Mesothelial cell of epicardium (in vitro differentiated cells): ENCODE measurements around the gene RASA4. TPM values are rescaled to one million over a fixed set of nuclear protein-coding genes. Genes with fewer than 3 reads are reported as not detected.
"Not testable (repeated sequence)": the region's sequence is repeated elsewhere in the genome, so short reads cannot be mapped to it uniquely, and the experiment has no call there.

ENCODE experiments used
- DNase-seq, 2 experiments: peaks; one replicate each; pipeline ENCODE4 v3.0.0; 2021; ENCODE audit warnings: low spot score in 2 of 2; ENCODE audit not compliant: unreplicated experiment in 2 of 2
- H3K27ac Mint-ChIP-seq: 2 replicates; pipeline ENCODE4 v1.8.0; 2021; ENCODE audit warnings: mixed read lengths
- H3K27me3 Mint-ChIP-seq: 2 replicates; pipeline ENCODE4 v1.8.0; 2021; ENCODE audit warnings: low read depth, mixed read lengths
- H3K36me3 Mint-ChIP-seq: 2 replicates; pipeline ENCODE4 v1.8.0; 2021; ENCODE audit warnings: mixed read lengths
- H3K4me1 Mint-ChIP-seq: 2 replicates; pipeline ENCODE4 v1.8.0; 2021; ENCODE audit warnings: mixed read lengths
- H3K4me3 Mint-ChIP-seq: 2 replicates; pipeline ENCODE4 v1.8.0; 2021; ENCODE audit warnings: mild to moderate bottlenecking, moderate library complexity, mixed read lengths
- H3K9me3 Mint-ChIP-seq: 2 replicates; pipeline ENCODE4 v1.8.0; 2021; ENCODE audit warnings: mixed read lengths
- total RNA-seq: library from RNA; stranded (reverse); gene quantifications from 3 replicates; pipeline ENCODE4 v1.2.1, GENCODE V29; 2021

RASA4 gene
- total RNA-seq, 1 donor from 2014 or later = 32.6 TPM

GRCh38 chr7:102545288-102545687, 71.3 kb downstream of the RASA4 start:
- not testable (repeated sequence) for H3K36me3 Mint-ChIP-seq, H3K27me3 Mint-ChIP-seq, H3K9me3 Mint-ChIP-seq, H3K27ac Mint-ChIP-seq, H3K4me1 Mint-ChIP-seq, DNase-seq, H3K4me3 Mint-ChIP-seq

DNA sequence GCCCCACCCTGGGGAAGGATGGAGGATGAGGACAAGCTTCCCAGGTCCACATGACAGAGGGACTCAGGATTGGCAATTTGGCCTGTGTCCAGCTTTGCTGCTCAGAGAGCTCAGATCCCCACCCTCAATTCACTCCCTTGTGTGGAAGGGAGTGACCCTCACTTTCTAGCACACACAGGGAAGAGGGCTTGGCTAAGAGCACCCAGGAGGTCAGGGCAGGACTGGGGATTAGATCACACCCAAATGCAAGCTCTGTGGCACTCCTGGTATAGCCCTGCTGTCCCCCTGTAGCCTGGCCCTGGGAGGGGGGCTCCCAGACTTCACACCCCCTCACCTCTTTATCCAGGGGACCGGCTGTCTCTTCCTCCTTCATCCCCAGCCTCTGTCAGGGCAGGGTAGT, 72.2 kb downstream of the RASA4 start:
- not testable (repeated sequence) for H3K4me1 Mint-ChIP-seq, H3K27me3 Mint-ChIP-seq, H3K36me3 Mint-ChIP-seq, H3K27ac Mint-ChIP-seq, DNase-seq, H3K4me3 Mint-ChIP-seq, H3K9me3 Mint-ChIP-seq

- not testable (repeated sequence) for H3K4me1 Mint-ChIP-seq, H3K27me3 Mint-ChIP-seq, H3K27ac Mint-ChIP-seq, H3K4me3 Mint-ChIP-seq, H3K36me3 Mint-ChIP-seq, H3K9me3 Mint-ChIP-seq, DNase-seq
Measured at GRCh38 chr7:102543596-102543995, 73.0 kb downstream of the RASA4 start, which contains the start of gene UPK3BL2. Gene UPK3BL2 (minus strand): TSS chr7:102543696. CDS start chr7:102543636, 60 bp downstream.

DNA sequence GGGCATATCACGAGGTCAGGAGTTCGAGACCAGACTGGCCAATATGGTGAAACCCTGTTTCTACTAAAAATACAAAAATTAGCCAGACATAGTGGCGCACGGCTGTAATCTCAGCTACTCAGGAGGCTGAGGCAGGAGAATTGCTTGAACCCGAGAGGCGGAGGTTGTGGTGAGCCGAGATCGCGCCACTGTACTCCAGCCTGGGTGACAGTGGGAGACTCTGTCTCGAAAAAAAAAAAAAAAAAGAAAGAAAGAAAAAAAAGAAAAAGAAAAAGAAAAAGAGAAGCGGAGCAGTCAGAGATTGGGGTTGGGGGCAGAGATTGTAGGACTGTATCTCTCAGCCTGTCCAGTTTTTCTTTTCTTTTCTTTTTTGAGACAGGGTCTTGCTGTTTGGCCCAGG, 73.8 kb downstream of the RASA4 start:
- DNase-seq, H3K27me3 Mint-ChIP-seq, H3K9me3 Mint-ChIP-seq, H3K36me3 Mint-ChIP-seq, H3K4me3 Mint-ChIP-seq, H3K27ac Mint-ChIP-seq, H3K4me1 Mint-ChIP-seq: not testable (repeated sequence)

GRCh38 chr7:102542083-102542482, 74.5 kb downstream of the RASA4 start:
- H3K9me3 Mint-ChIP-seq, H3K4me3 Mint-ChIP-seq, DNase-seq, H3K4me1 Mint-ChIP-seq, H3K27ac Mint-ChIP-seq, H3K27me3 Mint-ChIP-seq, H3K36me3 Mint-ChIP-seq: not testable (repeated sequence)

- DNase-seq, H3K27me3 Mint-ChIP-seq, H3K4me3 Mint-ChIP-seq, H3K27ac Mint-ChIP-seq, H3K9me3 Mint-ChIP-seq, H3K4me1 Mint-ChIP-seq, H3K36me3 Mint-ChIP-seq: not testable (repeated sequence)
Measured at GRCh38 chr7:102540604-102541003, 76.0 kb downstream of the RASA4 start.

GRCh38 chr7:102535062-102535615, 81.4 kb downstream of the RASA4 start:
- not testable (repeated sequence) for DNase-seq

DNA sequence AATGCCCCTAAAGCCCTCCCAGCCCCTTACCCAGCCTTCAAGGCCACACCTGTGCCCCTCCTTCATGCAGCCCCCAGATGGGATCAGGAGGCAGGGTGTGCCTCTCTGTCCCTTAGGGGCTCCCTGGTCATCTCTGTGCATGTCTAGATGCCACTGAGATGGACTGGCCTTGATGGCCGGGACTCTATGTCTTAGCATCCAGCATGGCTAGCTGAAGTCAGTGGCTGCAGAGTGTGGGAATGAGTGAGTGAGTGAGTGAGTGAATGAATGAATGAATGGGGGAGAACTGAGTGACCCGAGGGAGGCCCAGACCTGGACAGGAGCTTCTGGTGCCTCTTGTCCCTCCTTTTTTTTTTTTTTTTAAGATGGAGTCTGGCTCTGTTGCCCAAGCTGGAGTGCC, 84.4 kb downstream of the RASA4 start:
- DNase-seq, H3K4me1 Mint-ChIP-seq, H3K27me3 Mint-ChIP-seq, H3K36me3 Mint-ChIP-seq, H3K4me3 Mint-ChIP-seq, H3K9me3 Mint-ChIP-seq, H3K27ac Mint-ChIP-seq: not testable (repeated sequence)

More at GRCh38 chr7:102535062-102535615, 81.4 kb downstream of the RASA4 start:
- not testable (repeated sequence) for H3K9me3 Mint-ChIP-seq, H3K27ac Mint-ChIP-seq, H3K4me3 Mint-ChIP-seq, H3K27me3 Mint-ChIP-seq, H3K36me3 Mint-ChIP-seq, H3K4me1 Mint-ChIP-seq

- H3K9me3 Mint-ChIP-seq, H3K4me1 Mint-ChIP-seq, DNase-seq, H3K27ac Mint-ChIP-seq, H3K4me3 Mint-ChIP-seq, H3K36me3 Mint-ChIP-seq, H3K27me3 Mint-ChIP-seq: not testable (repeated sequence)
Measured at GRCh38 chr7:102531583-102531982, 85.0 kb downstream of the RASA4 start.

- not testable (repeated sequence) for H3K4me1 Mint-ChIP-seq, H3K4me3 Mint-ChIP-seq, H3K27me3 Mint-ChIP-seq, H3K9me3 Mint-ChIP-seq, H3K27ac Mint-ChIP-seq, H3K36me3 Mint-ChIP-seq, DNase-seq
Measured at GRCh38 chr7:102527822-102528793, 88.4 kb downstream of the RASA4 start.

- H3K27ac Mint-ChIP-seq, H3K4me1 Mint-ChIP-seq, H3K9me3 Mint-ChIP-seq, DNase-seq, H3K4me3 Mint-ChIP-seq, H3K36me3 Mint-ChIP-seq, H3K27me3 Mint-ChIP-seq: not testable (repeated sequence)
Measured at GRCh38 chr7:102527182-102527581, 89.4 kb downstream of the RASA4 start.

- not testable (repeated sequence) for H3K4me3 Mint-ChIP-seq, H3K9me3 Mint-ChIP-seq, H3K27ac Mint-ChIP-seq, DNase-seq, H3K36me3 Mint-ChIP-seq, H3K4me1 Mint-ChIP-seq, H3K27me3 Mint-ChIP-seq
Measured at GRCh38 chr7:102524803-102525202, 91.8 kb downstream of the RASA4 start.
